ENCODE data around the gene TMEM107.
A peak's percentile ranks its signal among the peaks of the same experiment; 100 is the strongest.

- TF ChIP-seq POLR2A (IDR thresholded peaks at IDR 0.05): peak in 2 of 4 donors; percentile 12 to 15
- TF ChIP-seq, protein P1, sequence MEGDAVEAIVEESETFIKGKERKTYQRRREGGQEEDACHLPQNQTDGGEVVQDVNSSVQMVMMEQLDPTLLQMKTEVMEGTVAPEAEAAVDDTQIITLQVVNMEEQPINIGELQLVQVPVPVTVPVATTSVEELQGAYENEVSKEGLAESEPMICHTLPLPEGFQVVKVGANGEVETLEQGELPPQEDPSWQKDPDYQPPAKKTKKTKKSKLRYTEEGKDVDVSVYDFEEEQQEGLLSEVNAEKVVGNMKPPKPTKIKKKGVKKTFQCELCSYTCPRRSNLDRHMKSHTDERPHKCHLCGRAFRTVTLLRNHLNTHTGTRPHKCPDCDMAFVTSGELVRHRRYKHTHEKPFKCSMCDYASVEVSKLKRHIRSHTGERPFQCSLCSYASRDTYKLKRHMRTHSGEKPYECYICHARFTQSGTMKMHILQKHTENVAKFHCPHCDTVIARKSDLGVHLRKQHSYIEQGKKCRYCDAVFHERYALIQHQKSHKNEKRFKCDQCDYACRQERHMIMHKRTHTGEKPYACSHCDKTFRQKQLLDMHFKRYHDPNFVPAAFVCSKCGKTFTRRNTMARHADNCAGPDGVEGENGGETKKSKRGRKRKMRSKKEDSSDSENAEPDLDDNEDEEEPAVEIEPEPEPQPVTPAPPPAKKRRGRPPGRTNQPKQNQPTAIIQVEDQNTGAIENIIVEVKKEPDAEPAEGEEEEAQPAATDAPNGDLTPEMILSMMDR (IDR thresholded peaks at IDR 0.05): no peak
Observed at GRCh38 chr17:8220783-8221662, 44.8 kb upstream of the TMEM107 start.

All from esophagus squamous epithelium (tissue), 4 donors.